ENCODE measurements around the gene ESYT2. TPM values are rescaled to one million over a fixed set of nuclear protein-coding genes. Genes with fewer than 3 reads are reported as not detected.

Gene ESYT2
- total and polyA plus RNA-seq, 2 of the 4 experiments (the other 2 are of a cell fraction), result 26.7 to 69.9 TPM

GRCh38 chr7:158767707-158768106, 61.6 kb downstream of the ESYT2 start:
- Histone ChIP-seq H3K56ac (ENCODE audit: extremely low read depth, insufficient read depth, low read length) (no peak overlapping the region), H2BK5ac (ENCODE audit: low read depth, low read length, poor library complexity, severe bottlenecking) (no peak overlapping the region), H4K8ac (ENCODE audit: low read depth in 2 of 2, low read length in 2 of 2) (no peak overlapping the region), H2AK9ac (replicated peaks; ENCODE audit: low read depth, low read length, poor library complexity) (no peak overlapping the region), H3K4me1 (ENCODE audit: control insufficient read depth, insufficient read depth, low read length) (no peaks in the 10 kb centered on the region), H3K79me1 (ENCODE audit: low read depth in 1 of 2, low read length in 2 of 2) (peaks cover 0 to 3% of the 10 kb centered on the region in 2 experiments; a peak in 1 of 4 replicates), H2BK20ac (ENCODE audit: low read depth, low read length) (no peak overlapping the region), H3K9me1 (ENCODE audit: insufficient read depth, low read length) (peaks cover 3% of the 10 kb centered on the region; the same call in 1 of the 2 replicates), H4K20me1 (ENCODE audit: insufficient read depth, low read length) (no peaks in the 10 kb centered on the region), H3K18ac (ENCODE audit: low read depth, low read length) (no peak overlapping the region), H3K9ac (ENCODE audit: low read depth, low read length) (no peak overlapping the region), H3K27me3 (ENCODE audit: control insufficient read depth, insufficient read depth, low read length) (no peaks in the 10 kb centered on the region), H2AK5ac (ENCODE audit: low read depth, low read length) (no peak overlapping the region), H4K91ac (ENCODE audit: insufficient read depth, low read depth, low read length) (no peak overlapping the region), H2BK120ac (ENCODE audit: low read depth, low read length) (no peak overlapping the region), H3K27ac (ENCODE audit: insufficient read depth, low read length) (no peak overlapping the region), H3K9me3 (ENCODE audit: control insufficient read depth, insufficient read depth, low read length) (no peaks in the 10 kb centered on the region), H3K23ac (ENCODE audit: low read depth, low read length) (no peak overlapping the region), H3K4me2 (ENCODE audit: low read depth, low read length) (no peak overlapping the region), H3K4me3 (ENCODE audit: insufficient read depth, low read depth, low read length) (no peak overlapping the region), H3K4ac (ENCODE audit: low read depth, low read length) (no peak overlapping the region), H3K36me3 (ENCODE audit: control insufficient read depth, insufficient read depth, low read length) (peaks cover 24% of the 10 kb centered on the region), H2BK15ac (ENCODE audit: low read depth, low read length) (no peak overlapping the region), H2AFZ (replicated peaks; ENCODE audit: low read length, poor library complexity) (no peak overlapping the region), H4K5ac (ENCODE audit: low read depth, low read length) (no peak overlapping the region), H3K14ac (replicated peaks; ENCODE audit: low read depth, low read length) (no peak overlapping the region)
- WGBS, 2 experiments (ENCODE audit: extremely low coverage in 2 of 2, insufficient read length in 1 of 2), result no CpG with 5 or more reads among the region's 4 CpGs
- DNase-seq, result peak; percentile 19
- no peak for TF ChIP-seq FOS (IDR thresholded peaks at IDR 0.05; ENCODE audit: low read depth, low read length)
- no peak for TF ChIP-seq RCOR1 (IDR thresholded peaks at IDR 0.05; ENCODE audit: insufficient replicate concordance, low read length)
- TF ChIP-seq MXI1 (IDR thresholded peaks at IDR 0.05; ENCODE audit: borderline replicate concordance, low read depth, low read length), result no peak
- TF ChIP-seq NFE2L2 (IDR thresholded peaks at IDR 0.05; ENCODE audit: low read depth, low read length), result no peak
- TF ChIP-seq BHLHE40 (IDR thresholded peaks at IDR 0.05; ENCODE audit: low read depth, low read length), result no peak
- TF ChIP-seq USF2 (IDR thresholded peaks at IDR 0.05; ENCODE audit: low read depth, low read length), result no peak
- no peak for TF ChIP-seq MAFK (IDR thresholded peaks at IDR 0.05; ENCODE audit: low read depth, low read length)
- no peak for TF ChIP-seq CEBPB (IDR thresholded peaks at IDR 0.05; ENCODE audit: low read depth, low read length)
- TF ChIP-seq RAD21 (IDR thresholded peaks at IDR 0.05; ENCODE audit: low read length), result no peak
- no peak for TF ChIP-seq SMC3 (IDR thresholded peaks at IDR 0.05; ENCODE audit: low read depth, low read length)
- no peak for TF ChIP-seq POLR2A (IDR thresholded peaks at IDR 0.05; ENCODE audit: low read depth, low read length)
- dilution Hi-C loops (cut with HindIII; ENCODE audit: low sequenced_read_pairs, unreplicated experiment) (no loop called here), in situ Hi-C loops (cut with MboI; ENCODE audit: low sequenced_read_pairs) (no loop called here), intact Hi-C loops (cut with micrococcal nuclease) (no loop called here)
- ChIA-PET POLR2A (ENCODE audit: unreplicated experiment) (no interaction called here), CTCF (no interaction called here)
- no TSS peak for BruUV-seq (replicated peaks)
- no peak for ATAC-seq (ENCODE audit: low read depth)
